ENCODE data around the gene FADD. TPM values are rescaled to one million over a fixed set of nuclear protein-coding genes. Genes with fewer than 3 reads are reported as not detected.
A peak's percentile ranks its signal among the peaks of the same experiment; 100 is the strongest.
"Not testable (repeated sequence)": the region's sequence is repeated elsewhere in the genome, so short reads cannot be mapped to it uniquely, and the experiment has no call there.

FADD gene
- total and polyA plus RNA-seq, 7 experiments from 2014 or later: 9.6 to 40.9 (median 27.2) TPM

DNA sequence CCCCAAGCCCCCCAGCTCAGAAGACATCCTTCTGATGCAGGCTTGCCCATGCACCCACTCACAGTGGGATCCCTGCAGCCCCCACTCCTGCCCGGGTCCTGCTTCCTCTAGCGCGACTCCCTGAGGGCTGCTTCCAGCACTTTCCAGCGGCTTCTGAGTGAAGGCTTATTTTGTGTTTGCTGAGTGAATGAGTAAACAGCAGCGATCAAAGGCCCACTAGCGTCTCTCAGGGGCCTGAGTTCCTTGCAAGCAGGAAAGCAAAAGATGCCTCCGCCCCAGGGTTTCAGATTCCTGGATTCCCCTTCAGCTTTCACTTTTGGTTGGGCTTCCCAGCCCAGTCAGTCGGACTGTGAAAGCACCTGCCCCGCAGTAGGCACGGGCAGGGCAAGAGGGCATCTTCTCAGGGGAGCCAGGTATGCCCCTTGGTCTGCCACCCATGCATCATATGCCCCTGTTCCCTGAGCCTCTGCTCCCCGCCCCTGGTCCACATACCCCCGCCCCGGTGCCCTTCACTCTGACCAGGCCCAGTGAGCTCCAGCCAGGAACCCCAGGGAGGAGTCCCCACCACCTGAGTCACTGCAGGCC lies 9.2 kb downstream of the FADD start:
- Histone ChIP-seq H3K36me3 (ENCODE audit: control insufficient read depth in 2 of 3, insufficient read depth in 3 of 3, low read length in 3 of 3) (peaks cover 5 to 22% (median 10%) of the 10 kb centered on the region in 3 experiments), H3K27me3 (ENCODE audit: control insufficient read depth in 2 of 2, insufficient read depth in 2 of 2, low read length in 2 of 2) (no peaks in the 10 kb centered on the region), H3K4me3 (ENCODE audit: low read length) (no peak overlapping the region), H3K4me1 (ENCODE audit: control insufficient read depth in 2 of 2, insufficient read depth in 2 of 2, low read length in 2 of 2) (no peaks in the 10 kb centered on the region), H3K9me3 (ENCODE audit: control insufficient read depth in 2 of 3, low read length in 3 of 3) (no peaks in the 10 kb centered on the region), H3K27ac (ENCODE audit: low read depth, low read length) (no peak overlapping the region)
- CTCF ChIA-PET: interaction anchor here (1.1 kb wide), 1 partner anchor 10 kb away, joined by 3 read pairs; no protein-coding TSS in a partner anchor
- H3K4me1 Mint-ChIP-seq: peaks cover 12 to 28% (median 19%) of the 10 kb centered on the region in 7 donors
- DNase-seq (no peak), ATAC-seq (no peak)
- H3K9me3 Mint-ChIP-seq: no peaks in the 10 kb centered on the region
- H3K36me3 Mint-ChIP-seq: peaks cover 0 to 18% (median 5%) of the 10 kb centered on the region in 5 donors
- H3K27me3 Mint-ChIP-seq: peaks cover 0 to under 1% (median 0%) of the 10 kb centered on the region in 5 donors
- intact Hi-C loops (cut with micrococcal nuclease): no loop called here
- POLR2A ChIA-PET: no interaction called here
- peak overlapping the region in 1 of 10 donors; percentile 32 for H3K4me3 Mint-ChIP-seq
- peak overlapping the region in 3 of 9 donors; percentile 16 to 43 (median 36) for H3K27ac Mint-ChIP-seq

DNA sequence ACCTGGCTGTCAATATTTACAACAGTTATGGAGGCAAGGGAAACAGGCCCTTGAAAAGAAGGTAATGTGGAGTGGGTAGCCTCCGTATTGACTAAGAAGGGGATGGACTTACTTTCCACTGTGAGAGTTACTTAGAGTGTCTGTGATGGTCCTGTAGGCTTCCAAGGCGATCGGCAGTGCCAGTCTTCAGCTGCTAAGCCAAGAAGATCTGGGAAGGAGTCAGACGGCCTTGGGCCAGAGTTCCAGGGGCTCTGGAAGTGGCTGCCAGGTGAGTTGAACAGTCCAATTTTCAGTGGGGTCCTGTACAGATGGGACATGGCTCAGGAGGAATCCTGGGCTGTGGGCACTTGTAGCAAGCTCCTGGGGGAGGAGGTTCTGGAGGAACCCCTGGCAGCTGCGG lies 14.3 kb downstream of the FADD start:
- CTCF ChIA-PET; H3K27ac Mint-ChIP-seq; ATAC-seq; H3K27me3 ChIP-seq (ENCODE audit: control insufficient read depth in 2 of 2, insufficient read depth in 2 of 2, low read length in 2 of 2); H3K36me3 Mint-ChIP-seq; H3K4me3 ChIP-seq (ENCODE audit: low read length); H3K36me3 ChIP-seq (ENCODE audit: control insufficient read depth in 2 of 3, insufficient read depth in 3 of 3, low read length in 3 of 3); POLR2A ChIA-PET; H3K9me3 ChIP-seq (ENCODE audit: control insufficient read depth in 2 of 3, low read length in 3 of 3); H3K9me3 Mint-ChIP-seq; DNase-seq; H3K4me1 ChIP-seq (ENCODE audit: control insufficient read depth in 2 of 2, insufficient read depth in 2 of 2, low read length in 2 of 2); H3K4me1 Mint-ChIP-seq; H3K27ac ChIP-seq (ENCODE audit: low read depth, low read length); H3K4me3 Mint-ChIP-seq; intact Hi-C loops (cut with micrococcal nuclease): not testable (repeated sequence)
- H3K27me3 Mint-ChIP-seq: peaks cover 6 to 30% (median 10%) of the 10 kb centered on the region in 5 donors

GRCh38 chr11:70218076-70218475 lies 15.0 kb downstream of the FADD start:
- POLR2A ChIA-PET; H3K36me3 ChIP-seq (ENCODE audit: control insufficient read depth in 2 of 3, insufficient read depth in 3 of 3, low read length in 3 of 3); H3K4me1 ChIP-seq (ENCODE audit: control insufficient read depth in 2 of 2, insufficient read depth in 2 of 2, low read length in 2 of 2): not testable (repeated sequence)

GRCh38 chr11:70220136-70220535 lies 17.0 kb downstream of the FADD start:
- Histone ChIP-seq H3K4me3 (ENCODE audit: low read length) (no peak overlapping the region), H3K4me1 (ENCODE audit: control insufficient read depth in 2 of 2, insufficient read depth in 2 of 2, low read length in 2 of 2) (no peaks in the 10 kb centered on the region), H3K36me3 (ENCODE audit: control insufficient read depth in 2 of 3, insufficient read depth in 3 of 3, low read length in 3 of 3) (no peaks in the 10 kb centered on the region), H3K27ac (ENCODE audit: low read depth, low read length) (no peak overlapping the region), H3K27me3 (ENCODE audit: control insufficient read depth in 2 of 2, insufficient read depth in 2 of 2, low read length in 2 of 2) (no peaks in the 10 kb centered on the region), H3K9me3 (ENCODE audit: control insufficient read depth in 2 of 3, low read length in 3 of 3) (no peaks in the 10 kb centered on the region)
- H3K4me1 Mint-ChIP-seq: no peaks in the 10 kb centered on the region
- H3K27me3 Mint-ChIP-seq: peaks cover 6 to 49% (median 10%) of the 10 kb centered on the region in 5 donors
- no peak overlapping the region for H3K4me3 Mint-ChIP-seq
- POLR2A ChIA-PET: no interaction called here
- ATAC-seq (no peak), DNase-seq (no peak)
- intact Hi-C loops (cut with micrococcal nuclease): no loop called here
- no peak overlapping the region for H3K27ac Mint-ChIP-seq
- peaks cover 0 to 7% (median 4%) of the 10 kb centered on the region in 5 donors for H3K36me3 Mint-ChIP-seq
- CTCF ChIA-PET: no interaction called here
- H3K9me3 Mint-ChIP-seq: peaks cover 0 to 2% (median 0%) of the 10 kb centered on the region in 11 donors

More at GRCh38 chr11:70218076-70218475, 15.0 kb downstream of the FADD start:
- H3K9me3 ChIP-seq (ENCODE audit: control insufficient read depth in 2 of 3, low read length in 3 of 3); H3K27ac Mint-ChIP-seq; H3K9me3 Mint-ChIP-seq; CTCF ChIA-PET; H3K36me3 Mint-ChIP-seq; H3K4me3 Mint-ChIP-seq; H3K27me3 ChIP-seq (ENCODE audit: control insufficient read depth in 2 of 2, insufficient read depth in 2 of 2, low read length in 2 of 2); ATAC-seq; H3K4me3 ChIP-seq (ENCODE audit: low read length); DNase-seq; H3K27ac ChIP-seq (ENCODE audit: low read depth, low read length); intact Hi-C loops (cut with micrococcal nuclease); H3K4me1 Mint-ChIP-seq: not testable (repeated sequence)
- peaks cover 6 to 32% (median 10%) of the 10 kb centered on the region in 5 donors for H3K27me3 Mint-ChIP-seq

- H3K4me3 Mint-ChIP-seq: no peak overlapping the region
- ATAC-seq: no peak
- ChIA-PET CTCF (interaction anchor here (0.8 kb wide), 1 partner anchor 313 kb away, joined by 3 read pairs; no protein-coding TSS in a partner anchor), POLR2A (no interaction called here)
- peaks cover 6 to 50% (median 10%) of the 10 kb centered on the region in 5 donors for H3K27me3 Mint-ChIP-seq
- Histone ChIP-seq H3K4me3 (ENCODE audit: low read length) (no peak overlapping the region), H3K4me1 (ENCODE audit: control insufficient read depth in 2 of 2, insufficient read depth in 2 of 2, low read length in 2 of 2) (no peaks in the 10 kb centered on the region), H3K27me3 (ENCODE audit: control insufficient read depth in 2 of 2, insufficient read depth in 2 of 2, low read length in 2 of 2) (no peaks in the 10 kb centered on the region), H3K36me3 (ENCODE audit: control insufficient read depth in 2 of 3, insufficient read depth in 3 of 3, low read length in 3 of 3) (no peaks in the 10 kb centered on the region), H3K27ac (ENCODE audit: low read depth, low read length) (no peak overlapping the region), H3K9me3 (ENCODE audit: control insufficient read depth in 2 of 3, low read length in 3 of 3) (no peaks in the 10 kb centered on the region)
- peaks cover 0 to 2% (median 0%) of the 10 kb centered on the region in 11 donors for H3K9me3 Mint-ChIP-seq
- H3K27ac Mint-ChIP-seq: no peak overlapping the region
- intact Hi-C loops (cut with micrococcal nuclease): no loop called here
- H3K36me3 Mint-ChIP-seq: peaks cover 0 to 7% (median 4%) of the 10 kb centered on the region in 5 donors
- no peak for DNase-seq
- no peaks in the 10 kb centered on the region for H3K4me1 Mint-ChIP-seq
These were observed 17.8 kb downstream of the FADD start for GRCh38 chr11:70220920-70221319.

- no peaks in the 10 kb centered on the region for H3K9me3 ChIP-seq (ENCODE audit: control insufficient read depth in 2 of 3, low read length in 3 of 3)
- DNase-seq (no peak), ATAC-seq (no peak)
- H3K9me3 Mint-ChIP-seq: no peaks in the 10 kb centered on the region
- POLR2A ChIA-PET: no interaction called here
- H3K4me1 Mint-ChIP-seq: no peaks in the 10 kb centered on the region
- H3K4me3 Mint-ChIP-seq: no peak overlapping the region
- no peak overlapping the region for H3K27ac ChIP-seq (ENCODE audit: low read depth, low read length)
- CTCF ChIA-PET: interaction anchor here (0.6 kb wide), 1 partner anchor 1136 kb away, joined by 3 read pairs; no protein-coding TSS in a partner anchor
- no peaks in the 10 kb centered on the region for H3K4me1 ChIP-seq (ENCODE audit: control insufficient read depth in 2 of 2, insufficient read depth in 2 of 2, low read length in 2 of 2)
- H3K4me3 ChIP-seq (ENCODE audit: low read length): no peak overlapping the region
- H3K36me3 Mint-ChIP-seq: no peaks in the 10 kb centered on the region
- H3K27me3 Mint-ChIP-seq: peaks cover 0 to 26% (median 0%) of the 10 kb centered on the region in 5 donors
- H3K27me3 ChIP-seq (ENCODE audit: control insufficient read depth in 2 of 2, insufficient read depth in 2 of 2, low read length in 2 of 2): no peaks in the 10 kb centered on the region
- H3K27ac Mint-ChIP-seq: no peak overlapping the region
- intact Hi-C loops (cut with micrococcal nuclease): no loop called here
- H3K36me3 ChIP-seq (ENCODE audit: control insufficient read depth in 2 of 3, insufficient read depth in 3 of 3, low read length in 3 of 3): no peaks in the 10 kb centered on the region
These were observed 22.6 kb downstream of the FADD start for GRCh38 chr11:70225681-70226177.

DNA sequence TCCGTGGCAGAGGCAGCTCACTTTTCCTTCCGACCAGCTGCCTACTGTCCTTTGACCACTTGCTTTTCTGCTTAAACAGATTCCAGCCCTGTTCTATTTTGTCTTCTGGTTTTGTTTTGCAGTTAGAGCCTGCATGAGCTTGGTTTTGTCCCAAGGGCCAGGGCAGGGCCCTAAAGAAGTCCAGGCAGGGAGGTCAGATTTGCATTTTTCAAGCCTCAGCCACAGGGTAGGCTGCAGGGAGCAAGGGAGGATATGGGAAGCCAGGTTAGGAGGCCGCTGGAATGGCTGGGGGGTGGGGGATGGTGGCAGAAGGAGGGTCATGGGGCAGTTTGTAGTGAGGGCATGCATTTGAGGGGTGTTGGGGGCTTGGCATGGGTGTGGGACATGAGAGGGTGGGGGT lies 23.1 kb downstream of the FADD start:
- ChIA-PET CTCF (interaction anchor here (0.6 kb wide), 1 partner anchor 1137 kb away, joined by 3 read pairs; no protein-coding TSS in a partner anchor), POLR2A (no interaction called here)
- peaks cover 0 to 24% (median 0%) of the 10 kb centered on the region in 5 donors for H3K27me3 Mint-ChIP-seq
- no peaks in the 10 kb centered on the region for H3K9me3 Mint-ChIP-seq
- no peak overlapping the region for H3K4me3 Mint-ChIP-seq
- no peaks in the 10 kb centered on the region for H3K36me3 ChIP-seq (ENCODE audit: control insufficient read depth in 2 of 3, insufficient read depth in 3 of 3, low read length in 3 of 3)
- no peaks in the 10 kb centered on the region for H3K4me1 Mint-ChIP-seq
- no peaks in the 10 kb centered on the region for H3K27me3 ChIP-seq (ENCODE audit: control insufficient read depth in 2 of 2, insufficient read depth in 2 of 2, low read length in 2 of 2)
- ATAC-seq: no peak
- H3K27ac Mint-ChIP-seq: peak overlapping the region in 1 of 9 donors; percentile 36
- H3K9me3 ChIP-seq (ENCODE audit: control insufficient read depth in 2 of 3, low read length in 3 of 3): no peaks in the 10 kb centered on the region
- no peak for DNase-seq
- no peak overlapping the region for H3K4me3 ChIP-seq (ENCODE audit: low read length)
- no peaks in the 10 kb centered on the region for H3K36me3 Mint-ChIP-seq
- no peaks in the 10 kb centered on the region for H3K4me1 ChIP-seq (ENCODE audit: control insufficient read depth in 2 of 2, insufficient read depth in 2 of 2, low read length in 2 of 2)
- H3K27ac ChIP-seq (ENCODE audit: low read depth, low read length): no peak overlapping the region
- intact Hi-C loops (cut with micrococcal nuclease): no loop called here

All from naive thymus-derived CD4-positive, alpha-beta T cell (primary cell).